ENCODE measurements around the gene TVP23A. TPM values are rescaled to one million over a fixed set of nuclear protein-coding genes. Genes with fewer than 3 reads are reported as not detected.

TVP23A gene
- total and polyA plus RNA-seq, 10 of the 15 experiments (the other 5 are each of a cell fraction or from before 2014, with no cell fraction given): 1.1 to 6.4 (median 2.2) TPM

- SMC1A ChIA-PET (ENCODE audit: uncharacterized antibody, unreplicated experiment): interaction anchor here (0.7 to 3.2 kb wide), 21 partner anchors 9 to 239 kb away, joined by 3 to 25 read pairs (median 4); partner anchors contain the start of genes CIITA, DEXI and NUBP1
- DNase-seq (ENCODE audit: low read depth, low spot score) (no peak), ATAC-seq (no peak), FAIRE-seq (no peak)
- Histone ChIP-seq H3K27ac (ENCODE audit: control insufficient read depth, insufficient read depth) (peak overlapping the region; percentile 49), H3K4me3 (0 out of 2 replicates have a peak overlapping the region, but pooled peaks have one; percentile 2), H3K36me3 (ENCODE audit: control insufficient read depth in 2 of 2, insufficient read depth in 2 of 2, low read length in 1 of 2) (peaks cover 7 to 24% of the 10 kb centered on the region in 2 experiments), H3K79me2 (ENCODE audit: control insufficient read depth, insufficient read depth, low read length) (no peaks in the 10 kb centered on the region), H3K4me1 (ENCODE audit: control insufficient read depth, insufficient read depth, low read length) (peaks cover 31% of the 10 kb centered on the region), H2AFZ (ENCODE audit: control insufficient read depth, low read depth, low read length) (no peak overlapping the region), H4K20me1 (ENCODE audit: control insufficient read depth, insufficient read depth) (no peaks in the 10 kb centered on the region), H3K9me3 (replicated peaks; ENCODE audit: control insufficient read depth, insufficient read depth, low read length) (no peaks in the 10 kb centered on the region), H3K4me2 (ENCODE audit: control insufficient read depth, insufficient read depth) (peak overlapping the region; percentile 43), H3K27me3 (replicated peaks in 1 of 2; ENCODE audit: control insufficient read depth in 2 of 2, insufficient read depth in 2 of 2, low read length in 1 of 2) (no peaks in the 10 kb centered on the region), H3K9ac (ENCODE audit: control insufficient read depth, insufficient read depth, low read length) (peak overlapping the region; percentile 10; the same call in 1 of the 2 replicates)
- in situ Hi-C loops (cut with MboI) (no loop called here), intact Hi-C loops (cut with micrococcal nuclease; ENCODE audit: unreplicated experiment) (loop anchor here (1.0 kb wide), 1 partner anchor 22 kb away; no protein-coding TSS in a partner anchor)
- CTCF ChIA-PET: interaction anchor here (0.8 to 2.7 kb wide), 11 partner anchors 9 to 165 kb away, joined by 3 to 13 read pairs (median 4); partner anchors contain the start of gene CIITA
- TF ChIP-seq CEBPZ (IDR thresholded peaks at IDR 0.05; ENCODE audit: low read depth, low read length): no peak
- no peak for TF ChIP-seq POLR2AphosphoS2 (IDR thresholded peaks at IDR 0.05; ENCODE audit: low read depth, low read length)
- no peak for TF ChIP-seq RBBP5 (conservative IDR thresholded peaks at IDR 0.05)
- no peak for TF ChIP-seq TAF1 (IDR thresholded peaks at IDR 0.05; ENCODE audit: borderline replicate concordance, low read depth, low read length)
- TF ChIP-seq RAD51 (IDR thresholded peaks at IDR 0.05): no peak
- TF ChIP-seq SREBF2 (IDR thresholded peaks at IDR 0.05; ENCODE audit: low read length): no peak
- no peak for TF ChIP-seq E2F4 (IDR thresholded peaks at IDR 0.05; ENCODE audit: low read depth, low read length)
- no peak for TF ChIP-seq E4F1 (IDR thresholded peaks at IDR 0.05; ENCODE audit: borderline replicate concordance, partially characterized antibody)
- no peak for TF ChIP-seq WRNIP1 (IDR thresholded peaks at IDR 0.05; ENCODE audit: borderline replicate concordance, low read depth, low read length)
- TF ChIP-seq MXI1 (IDR thresholded peaks at IDR 0.05; ENCODE audit: low read depth, low read length): no peak
- TF ChIP-seq KAT2A (conservative IDR thresholded peaks at IDR 0.05; ENCODE audit: control insufficient read depth, low read depth, low read length): no peak
- TF ChIP-seq GATAD2B (conservative IDR thresholded peaks at IDR 0.05; ENCODE audit: low read depth): no peak
- no peak for TF ChIP-seq NRF1 (conservative IDR thresholded peaks at IDR 0.05; ENCODE audit: low read depth, low read length)
- POLR2A ChIA-PET: interaction anchor here (0.7 to 2.1 kb wide), 8 partner anchors 9 to 138 kb away, joined by 3 to 15 read pairs (median 6); partner anchors contain the start of gene NUBP1
- BruUV-seq (replicated peaks): no TSS peak
- over 99% methylated on average over 7 of the region's 7 CpGs for WGBS (ENCODE audit: insufficient coverage, insufficient replicate concordance, low lambda C conversion rate, missing lambda C conversion rate)
- RAD21 ChIA-PET (ENCODE audit: unreplicated experiment): interaction anchor here (0.5 to 3.8 kb wide), 19 partner anchors 9 to 238 kb away, joined by 3 to 27 read pairs (median 6); partner anchors contain the start of genes CIITA and NUBP1
Measured at GRCh38 chr16:10753670-10754069, 64.9 kb downstream of the TVP23A start.
